NCI-H1417 (cell line): ENCODE data around the gene TAP1.

Source experiments
- DNase-seq, 3 experiments: peaks; one replicate each; lab custom pipeline; 2025; lab: John Stamatoyannopoulos, UW

Gene TAP1

GRCh38 chr6:32803416-32803815 lies 50.1 kb downstream of the TAP1 start:
- no peak for DNase-seq

GRCh38 chr6:32799740-32800139 lies 53.8 kb downstream of the TAP1 start:
- no peak for DNase-seq

GRCh38 chr6:32799168-32799567 lies 54.3 kb downstream of the TAP1 start:
- no peak for DNase-seq

GRCh38 chr6:32796848-32797776 lies 56.4 kb downstream of the TAP1 start:
- DNase-seq = peak; percentile 28 to 64 (median 63)
